Liver (tissue), 9 donors: ENCODE results near the gene ACOT11. TPM values are rescaled to one million over a fixed set of nuclear protein-coding genes. Genes with fewer than 3 reads are reported as not detected.

Source experiments
- DNase-seq: peaks from one replicate; pipeline ENCODE4 v3.0.0-alpha.2; 2017; ENCODE audit warnings: low spot score
- H3K27ac ChIP-seq, 2 donors: one replicate each; pipeline ENCODE4 v1.7.0; 2013; ENCODE audit warnings: inconsistent platforms in 2 of 2, low read length in 2 of 2, control low read depth in 1 of 2, low read depth in 1 of 2, mild to moderate bottlenecking in 1 of 2
- H3K27me3 ChIP-seq, 4 donors: one replicate each; pipeline versions ENCODE4 v1.6.1 to v1.7.0; 2013; ENCODE audit warnings: low read length in 3 of 4, inconsistent platforms in 1 of 4, mild to moderate bottlenecking in 1 of 4, moderate library complexity in 1 of 4; ENCODE audit not compliant: control insufficient read depth in 4 of 4, insufficient read depth in 4 of 4
- H3K36me3 ChIP-seq, 4 donors: one replicate each; pipeline versions ENCODE4 v1.6.1 to v1.7.0; 2013; ENCODE audit warnings: low read length in 3 of 4, mild to moderate bottlenecking in 3 of 4, low read depth in 1 of 4, moderate library complexity in 1 of 4; ENCODE audit not compliant: control insufficient read depth in 4 of 4, insufficient read depth in 3 of 4
- H3K4me1 ChIP-seq, 4 donors: one replicate each; pipeline versions ENCODE4 v1.6.1 to v1.7.0; 2013; ENCODE audit warnings: low read length in 3 of 4, mild to moderate bottlenecking in 3 of 4, moderate library complexity in 1 of 4; ENCODE audit not compliant: control insufficient read depth in 4 of 4, insufficient read depth in 4 of 4
- H3K4me3 ChIP-seq, 3 donors: one replicate each; pipeline versions ENCODE4 v1.6.1 to v1.7.0; 2013; ENCODE audit warnings: low read length in 3 of 3, control low read depth in 1 of 3, low read depth in 1 of 3, mild to moderate bottlenecking in 1 of 3
- H3K9ac ChIP-seq, 2 donors: one replicate each; pipeline ENCODE4 v1.7.0; 2013; ENCODE audit warnings: low read length in 2 of 2, mild to moderate bottlenecking in 2 of 2, moderate library complexity in 2 of 2, control low read depth in 1 of 2, low read depth in 1 of 2
- H3K9me3 ChIP-seq, 4 donors: one replicate each; pipeline versions ENCODE4 v1.6.1 to v1.7.0; 2013; ENCODE audit warnings: low read length in 3 of 4; ENCODE audit not compliant: control insufficient read depth in 4 of 4
- ATF3 ChIP-seq: IDR thresholded peaks from 2 replicates; pipeline ENCODE4 v1.6.1; 2016; ENCODE audit warnings: antibody characterized with exemption
- EGR1 ChIP-seq, 2 donors: IDR thresholded peaks; 2 replicates each; pipeline ENCODE4 v1.6.1; 2016 to 2018; ENCODE audit warnings: antibody characterized with exemption in 2 of 2, low read depth in 2 of 2
- FOXA1 ChIP-seq: IDR thresholded peaks from 2 replicates; pipeline ENCODE4 v1.6.1; 2016; ENCODE audit warnings: antibody characterized with exemption
- FOXA2 ChIP-seq: IDR thresholded peaks from 2 replicates; pipeline ENCODE4 v1.6.1; 2016; ENCODE audit warnings: antibody characterized with exemption
- GABPA ChIP-seq, 2 donors: IDR thresholded peaks in 1 of 2; conservative IDR thresholded peaks in 1 of 2; 2 replicates each; pipeline ENCODE4 v1.6.1; 2016; ENCODE audit warnings: antibody characterized with exemption in 2 of 2, mild to moderate bottlenecking in 1 of 2, moderate library complexity in 1 of 2
- HNF4A ChIP-seq, 2 donors: conservative IDR thresholded peaks; 2 replicates each; pipeline ENCODE4 v1.6.1; 2016; ENCODE audit warnings: antibody characterized with exemption in 2 of 2, mild to moderate bottlenecking in 2 of 2
- HNF4G ChIP-seq: IDR thresholded peaks from 2 replicates; pipeline ENCODE4 v1.6.1; 2016; ENCODE audit warnings: antibody characterized with exemption
- JUND ChIP-seq, 2 donors: IDR thresholded peaks; 2 replicates each; pipeline ENCODE4 v1.6.1; 2016; ENCODE audit warnings: antibody characterized with exemption in 2 of 2
- NR2F2 ChIP-seq: IDR thresholded peaks from 2 replicates; pipeline ENCODE4 v1.6.1; 2016; ENCODE audit warnings: antibody characterized with exemption
- RAD21 ChIP-seq, 2 donors: IDR thresholded peaks; 2 replicates each; pipeline ENCODE4 v1.6.1; 2016; ENCODE audit warnings: antibody characterized with exemption in 2 of 2, mild to moderate bottlenecking in 2 of 2
- RXRA ChIP-seq, 2 donors: IDR thresholded peaks; 2 replicates each; pipeline ENCODE4 v1.6.1; 2017 to 2018; ENCODE audit warnings: antibody characterized with exemption in 2 of 2, mild to moderate bottlenecking in 1 of 2
- SP1 ChIP-seq: IDR thresholded peaks from 2 replicates; pipeline ENCODE4 v1.6.1; 2018; ENCODE audit warnings: antibody characterized with exemption, mild to moderate bottlenecking
- TAF1 ChIP-seq: conservative IDR thresholded peaks from 2 replicates; pipeline ENCODE4 v1.6.1; 2016; ENCODE audit warnings: antibody characterized with exemption, mild to moderate bottlenecking
- YY1 ChIP-seq: IDR thresholded peaks from 2 replicates; pipeline ENCODE4 v1.6.1; 2016; ENCODE audit warnings: antibody characterized with exemption, mild to moderate bottlenecking
- ZBTB33 ChIP-seq: IDR thresholded peaks from 2 replicates; pipeline ENCODE4 v1.6.1; 2016; ENCODE audit warnings: antibody characterized with exemption
- WGBS: extraction: QIAGEN DNeasy Blood & Tissue Kit; methylation state at CpG from one replicate; pipeline ENCODE4 v1.1.7; 2013; 5-methylcytosine and 5-hydroxymethylcytosine counted together
- polyA plus RNA-seq, 2 donors: library from polyadenylated mRNA; stranded (reverse) in 1 of 2; unstranded in 1 of 2; fragments of 200-250 nt in 1 of 2; fragments of >200 nt in 1 of 2; fragmentation: Nextera tagmentation in 1 of 2; extraction: Ambion mirVana in 1 of 2; gene quantifications; one replicate each; pipeline versions ENCODE4 v1.2.1 to v1.2.3, GENCODE V29; 2013 to 2015
- total RNA-seq, 2 donors: library from RNA; depleted of rRNA; stranded (reverse); fragments of >200 nt; gene quantifications; one replicate each; pipeline ENCODE4 v1.2.3, GENCODE V29; 2014
- TF ChIP-seq, protein P1 (sequence below): IDR thresholded peaks from 2 replicates; pipeline ENCODE4 v1.6.1; 2016; ENCODE audit warnings: antibody characterized with exemption
- TF ChIP-seq, protein P2 (sequence below): fragments of 150-350 bp; IDR thresholded peaks from 2 replicates; pipeline ENCODE4 v1.5.1; 2017; ENCODE audit warnings: improper control_type of control experiment, low read depth, low read length; ENCODE audit not compliant: missing input control
- TF ChIP-seq, protein P3 (sequence below): IDR thresholded peaks from 2 replicates; pipeline ENCODE4 v1.6.1; 2016; ENCODE audit warnings: antibody characterized with exemption, mild to moderate bottlenecking
- donor health status: healthy.
- donor health status: healthy.
- donor health status: healthy.
- donor health status: healthy.
- donor health status: healthy.

ACOT11 gene
- total and polyA plus RNA-seq, 4 donors: 0.13 to 1.1 (median 0.50) TPM

GRCh38 chr1:54583871-54584270, 35.8 kb downstream of the ACOT11 start:
- Histone ChIP-seq H3K27ac (no peak overlapping the region), H3K9me3 (no peaks in the 10 kb centered on the region), H3K9ac (no peak overlapping the region), H3K36me3 (no peaks in the 10 kb centered on the region), H3K4me1 (peaks cover 3 to 24% (median 12%) of the 10 kb centered on the region in 4 donors), H3K27me3 (no peaks in the 10 kb centered on the region), H3K4me3 (no peak overlapping the region)
- no peak for TF ChIP-seq HNF4A (conservative IDR thresholded peaks at IDR 0.05)
- TF ChIP-seq FOXA2: no peak
- no peak for TF ChIP-seq EGR1 (IDR thresholded peaks at IDR 0.05; ENCODE audit: low read depth in 2 of 2)
- TF ChIP-seq, protein P1, sequence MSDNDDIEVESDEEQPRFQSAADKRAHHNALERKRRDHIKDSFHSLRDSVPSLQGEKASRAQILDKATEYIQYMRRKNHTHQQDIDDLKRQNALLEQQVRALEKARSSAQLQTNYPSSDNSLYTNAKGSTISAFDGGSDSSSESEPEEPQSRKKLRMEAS: no peak
- TF ChIP-seq SP1: no peak
- TF ChIP-seq JUND (IDR thresholded peaks at IDR 0.05): no peak
- TF ChIP-seq NR2F2: no peak
- no peak for TF ChIP-seq ATF3
- no peak for TF ChIP-seq GABPA (IDR thresholded peaks at IDR 0.05 in 1 of 2, conservative IDR thresholded peaks at IDR 0.05 in 1 of 2)
- TF ChIP-seq, protein P2, sequence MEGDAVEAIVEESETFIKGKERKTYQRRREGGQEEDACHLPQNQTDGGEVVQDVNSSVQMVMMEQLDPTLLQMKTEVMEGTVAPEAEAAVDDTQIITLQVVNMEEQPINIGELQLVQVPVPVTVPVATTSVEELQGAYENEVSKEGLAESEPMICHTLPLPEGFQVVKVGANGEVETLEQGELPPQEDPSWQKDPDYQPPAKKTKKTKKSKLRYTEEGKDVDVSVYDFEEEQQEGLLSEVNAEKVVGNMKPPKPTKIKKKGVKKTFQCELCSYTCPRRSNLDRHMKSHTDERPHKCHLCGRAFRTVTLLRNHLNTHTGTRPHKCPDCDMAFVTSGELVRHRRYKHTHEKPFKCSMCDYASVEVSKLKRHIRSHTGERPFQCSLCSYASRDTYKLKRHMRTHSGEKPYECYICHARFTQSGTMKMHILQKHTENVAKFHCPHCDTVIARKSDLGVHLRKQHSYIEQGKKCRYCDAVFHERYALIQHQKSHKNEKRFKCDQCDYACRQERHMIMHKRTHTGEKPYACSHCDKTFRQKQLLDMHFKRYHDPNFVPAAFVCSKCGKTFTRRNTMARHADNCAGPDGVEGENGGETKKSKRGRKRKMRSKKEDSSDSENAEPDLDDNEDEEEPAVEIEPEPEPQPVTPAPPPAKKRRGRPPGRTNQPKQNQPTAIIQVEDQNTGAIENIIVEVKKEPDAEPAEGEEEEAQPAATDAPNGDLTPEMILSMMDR: no peak
- no peak for TF ChIP-seq ZBTB33
- TF ChIP-seq RAD21 (IDR thresholded peaks at IDR 0.05): no peak
- no peak for TF ChIP-seq FOXA1
- TF ChIP-seq TAF1: no peak
- TF ChIP-seq, protein P3, sequence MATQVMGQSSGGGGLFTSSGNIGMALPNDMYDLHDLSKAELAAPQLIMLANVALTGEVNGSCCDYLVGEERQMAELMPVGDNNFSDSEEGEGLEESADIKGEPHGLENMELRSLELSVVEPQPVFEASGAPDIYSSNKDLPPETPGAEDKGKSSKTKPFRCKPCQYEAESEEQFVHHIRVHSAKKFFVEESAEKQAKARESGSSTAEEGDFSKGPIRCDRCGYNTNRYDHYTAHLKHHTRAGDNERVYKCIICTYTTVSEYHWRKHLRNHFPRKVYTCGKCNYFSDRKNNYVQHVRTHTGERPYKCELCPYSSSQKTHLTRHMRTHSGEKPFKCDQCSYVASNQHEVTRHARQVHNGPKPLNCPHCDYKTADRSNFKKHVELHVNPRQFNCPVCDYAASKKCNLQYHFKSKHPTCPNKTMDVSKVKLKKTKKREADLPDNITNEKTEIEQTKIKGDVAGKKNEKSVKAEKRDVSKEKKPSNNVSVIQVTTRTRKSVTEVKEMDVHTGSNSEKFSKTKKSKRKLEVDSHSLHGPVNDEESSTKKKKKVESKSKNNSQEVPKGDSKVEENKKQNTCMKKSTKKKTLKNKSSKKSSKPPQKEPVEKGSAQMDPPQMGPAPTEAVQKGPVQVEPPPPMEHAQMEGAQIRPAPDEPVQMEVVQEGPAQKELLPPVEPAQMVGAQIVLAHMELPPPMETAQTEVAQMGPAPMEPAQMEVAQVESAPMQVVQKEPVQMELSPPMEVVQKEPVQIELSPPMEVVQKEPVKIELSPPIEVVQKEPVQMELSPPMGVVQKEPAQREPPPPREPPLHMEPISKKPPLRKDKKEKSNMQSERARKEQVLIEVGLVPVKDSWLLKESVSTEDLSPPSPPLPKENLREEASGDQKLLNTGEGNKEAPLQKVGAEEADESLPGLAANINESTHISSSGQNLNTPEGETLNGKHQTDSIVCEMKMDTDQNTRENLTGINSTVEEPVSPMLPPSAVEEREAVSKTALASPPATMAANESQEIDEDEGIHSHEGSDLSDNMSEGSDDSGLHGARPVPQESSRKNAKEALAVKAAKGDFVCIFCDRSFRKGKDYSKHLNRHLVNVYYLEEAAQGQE: no peak
- no peak for TF ChIP-seq RXRA (IDR thresholded peaks at IDR 0.05)
- TF ChIP-seq YY1: no peak
- TF ChIP-seq HNF4G: no peak
- 95% methylated on average over 2 of the region's 2 CpGs for WGBS
- DNase-seq: no peak
